GM12865 (cell line): ENCODE data around the gene ZBTB14.

Source experiments
- DNase-seq: peaks from one replicate; pipeline ENCODE4 v3.0.0; 2010; ENCODE audit warnings: low read depth
- H3K4me3 ChIP-seq: 2 replicates; pipeline ENCODE4 v1.5.1; 2011; ENCODE audit warnings: mild to moderate bottlenecking, low read depth, low read length, control low read depth
- TF ChIP-seq, protein P1 (sequence below): IDR thresholded peaks from 2 replicates; pipeline ENCODE4 v1.5.1; 2011; ENCODE audit warnings: low read length, control low read depth, low read depth, inconsistent platforms; ENCODE audit not compliant: insufficient read depth; ENCODE audit errors: missing control alignments

ZBTB14 gene

DNA sequence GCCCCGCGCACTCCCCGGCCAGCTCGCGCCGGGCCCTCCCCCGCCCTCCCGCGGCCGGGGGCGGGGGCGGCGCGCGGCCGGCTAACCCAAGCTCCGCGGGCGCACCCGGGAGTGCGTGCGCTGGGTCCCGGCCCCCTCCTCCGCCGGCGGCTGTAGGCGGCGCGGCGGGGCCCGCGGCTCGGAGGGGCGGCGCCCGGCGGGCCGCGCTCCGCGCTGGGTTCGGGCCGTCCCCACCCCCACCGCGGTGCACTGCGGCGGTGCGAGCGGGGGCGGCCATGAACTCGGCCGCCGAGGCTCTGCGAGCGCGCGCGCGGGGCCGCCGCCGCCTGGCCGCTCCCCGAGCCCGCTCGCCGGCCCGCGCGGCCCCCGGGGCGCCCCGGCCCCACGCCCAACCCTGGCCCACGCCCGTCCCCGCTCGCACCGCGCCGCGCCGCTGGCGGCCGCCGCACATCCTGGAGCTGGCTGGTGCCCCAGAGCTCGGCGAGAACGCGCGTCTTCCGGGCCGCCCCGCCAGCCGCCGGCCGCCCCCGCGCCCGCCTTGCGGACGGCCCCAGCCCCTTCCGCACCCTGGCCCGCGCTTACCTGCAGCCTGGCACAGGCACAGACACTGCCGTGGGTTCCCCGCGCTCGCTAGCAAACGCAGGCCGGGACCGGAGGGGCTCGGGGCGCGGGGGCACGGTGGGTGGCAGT lies at the start of gene ZBTB14:
Gene ZBTB14 (minus strand): TSS at position 496 of the 690 bp plus-strand sequence. CDS start 2,480 bp downstream, outside the sequence.
- H3K4me3 ChIP-seq: peak within 1 kb of the TSS; percentile 75
- TF ChIP-seq, protein P1, sequence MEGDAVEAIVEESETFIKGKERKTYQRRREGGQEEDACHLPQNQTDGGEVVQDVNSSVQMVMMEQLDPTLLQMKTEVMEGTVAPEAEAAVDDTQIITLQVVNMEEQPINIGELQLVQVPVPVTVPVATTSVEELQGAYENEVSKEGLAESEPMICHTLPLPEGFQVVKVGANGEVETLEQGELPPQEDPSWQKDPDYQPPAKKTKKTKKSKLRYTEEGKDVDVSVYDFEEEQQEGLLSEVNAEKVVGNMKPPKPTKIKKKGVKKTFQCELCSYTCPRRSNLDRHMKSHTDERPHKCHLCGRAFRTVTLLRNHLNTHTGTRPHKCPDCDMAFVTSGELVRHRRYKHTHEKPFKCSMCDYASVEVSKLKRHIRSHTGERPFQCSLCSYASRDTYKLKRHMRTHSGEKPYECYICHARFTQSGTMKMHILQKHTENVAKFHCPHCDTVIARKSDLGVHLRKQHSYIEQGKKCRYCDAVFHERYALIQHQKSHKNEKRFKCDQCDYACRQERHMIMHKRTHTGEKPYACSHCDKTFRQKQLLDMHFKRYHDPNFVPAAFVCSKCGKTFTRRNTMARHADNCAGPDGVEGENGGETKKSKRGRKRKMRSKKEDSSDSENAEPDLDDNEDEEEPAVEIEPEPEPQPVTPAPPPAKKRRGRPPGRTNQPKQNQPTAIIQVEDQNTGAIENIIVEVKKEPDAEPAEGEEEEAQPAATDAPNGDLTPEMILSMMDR: no peak
- DNase-seq: peak; percentile 76

DNA sequence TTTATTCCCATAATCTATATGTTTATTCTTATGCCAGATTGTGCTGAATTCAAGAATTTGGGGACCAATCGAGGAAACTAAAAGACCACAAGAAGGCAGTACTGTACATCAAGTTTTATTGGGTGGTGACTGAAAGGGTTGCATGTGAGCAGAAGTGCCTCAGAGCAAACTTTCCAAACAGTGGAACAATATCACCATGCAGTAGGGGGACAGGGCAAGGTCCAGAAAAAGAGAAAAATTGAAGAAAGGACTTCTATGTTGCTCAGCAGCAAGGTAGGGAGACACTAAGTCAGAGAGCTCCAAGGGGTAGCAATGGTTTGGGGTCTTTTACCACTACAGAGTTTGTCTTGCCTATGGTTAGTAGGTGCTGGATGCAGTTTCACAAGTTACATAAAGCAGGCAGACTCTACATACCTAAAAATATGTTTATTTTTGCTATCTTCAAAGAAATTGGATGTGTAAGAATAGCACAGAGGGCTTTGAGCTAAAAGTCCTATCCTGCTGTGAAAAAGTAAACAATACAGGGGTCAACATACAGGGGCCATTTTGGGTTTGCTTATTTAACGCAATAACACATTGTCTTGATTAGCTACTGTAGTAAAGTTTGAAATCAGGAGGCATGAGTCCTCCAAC lies 43.8 kb upstream of the ZBTB14 start:
- DNase-seq: no peak
- TF ChIP-seq, protein P1: no peak
- no peak overlapping the region for H3K4me3 ChIP-seq

- TF ChIP-seq, protein P1: no peak
- no peak overlapping the region for H3K4me3 ChIP-seq
- no peak for DNase-seq
These were observed 39.0 kb upstream of the ZBTB14 start for GRCh38 chr18:5334456-5335075.

GRCh38 chr18:5318061-5318700 lies 22.7 kb upstream of the ZBTB14 start:
- no peak overlapping the region for H3K4me3 ChIP-seq
- TF ChIP-seq, protein P1: no peak
- no peak for DNase-seq

GRCh38 chr18:5317186-5317585 lies 21.7 kb upstream of the ZBTB14 start:
- TF ChIP-seq, protein P1: no peak
- no peak for DNase-seq
- no peak overlapping the region for H3K4me3 ChIP-seq

- TF ChIP-seq, protein P1: no peak
These were observed 20.3 kb upstream of the ZBTB14 start for GRCh38 chr18:5315838-5316237.

More at GRCh38 chr18:5315838-5316237, 20.3 kb upstream of the ZBTB14 start:
- no peak overlapping the region for H3K4me3 ChIP-seq
- DNase-seq: no peak
